MCF 10A (cell line): ENCODE data around the gene FAM184B. TPM values are rescaled to one million over a fixed set of nuclear protein-coding genes. Genes with fewer than 3 reads are reported as not detected.

Source experiments
- BruUV-seq: library from RNA; stranded (reverse); fragments of 400-500 nt; replicated peaks from 2 replicates; lab custom pipeline; 2021; lab: Mats Ljungman, UMichigan
- CTCF ChIA-PET: fragments of 300-600 bp; sonication (Branson Sonifier 250); formaldehyde crosslinking; extraction: SDS; loops from one replicate; lab custom pipeline; 2021; ENCODE audit warnings: antibody characterized with exemption, inconsistent platforms; lab: Yijun Ruan, JAX
- POLR2A ChIA-PET: fragments of 300-600, 350-650 bp; sonication (Branson Sonifier 250); formaldehyde crosslinking; extraction: SDS; loops from one replicate; lab custom pipeline; 2020; ENCODE audit warnings: antibody characterized with exemption, inconsistent platforms; lab: Yijun Ruan, JAX
- DNase-seq: peaks from one replicate; pipeline ENCODE4 v3.0.0-alpha.2; 2018; ENCODE audit not compliant: unreplicated experiment
- H3K27ac Mint-ChIP-seq: one replicate; pipeline ENCODE4 v1.8.0; 2022; ENCODE audit warnings: mild to moderate bottlenecking, low read depth, mixed read lengths; ENCODE audit not compliant: unreplicated experiment
- H3K27me3 Mint-ChIP-seq: one replicate; pipeline ENCODE4 v1.8.0; 2022; ENCODE audit warnings: mixed read lengths; ENCODE audit not compliant: insufficient read depth, unreplicated experiment
- H3K36me3 Mint-ChIP-seq: one replicate; pipeline ENCODE4 v1.8.0; 2022; ENCODE audit warnings: mild to moderate bottlenecking, moderate library complexity, mixed read lengths; ENCODE audit not compliant: insufficient read depth, unreplicated experiment
- H3K4me1 Mint-ChIP-seq: one replicate; pipeline ENCODE4 v1.8.0; 2022; ENCODE audit warnings: mixed read lengths; ENCODE audit not compliant: insufficient read depth, unreplicated experiment
- H3K4me3 Mint-ChIP-seq: one replicate; pipeline ENCODE4 v1.8.0; 2022; ENCODE audit warnings: mild to moderate bottlenecking, moderate library complexity, mixed read lengths; ENCODE audit not compliant: unreplicated experiment
- H3K9me3 Mint-ChIP-seq: one replicate; pipeline ENCODE4 v1.8.0; 2022; ENCODE audit warnings: mixed read lengths; ENCODE audit not compliant: unreplicated experiment
- CTCF ChIP-seq: fragments of 200-600 bp; IDR thresholded peaks from one replicate; pipeline ENCODE4 v1.8.0; 2022; ENCODE audit warnings: antibody characterized with exemption, mild to moderate bottlenecking; ENCODE audit not compliant: unreplicated experiment
- intact Hi-C: fragments of 100-400 bp; cut with micrococcal nuclease; formaldehyde crosslinking; loops from 2 replicates; pipeline ENCODE4 v1.14.1; 2022
- total RNA-seq: library from RNA; stranded (reverse); gene quantifications from 2 replicates; pipeline ENCODE4 v1.2.3, GENCODE V29; 2022

Gene FAM184B
- total RNA-seq, 1 experiment from 2014 or later, result not detected

GRCh38 chr4:17667253-17667652 is 114.2 kb downstream of the FAM184B start:
- TF ChIP-seq CTCF, result no peak
- intact Hi-C loops, result no loop called here
- no TSS peak for BruUV-seq
- Mint-ChIP-seq H3K27ac (no peak overlapping the region), H3K27me3 (peaks cover 11% of the 10 kb centered on the region), H3K4me1 (no peaks in the 10 kb centered on the region), H3K9me3 (peaks cover 8% of the 10 kb centered on the region), H3K36me3 (no peaks in the 10 kb centered on the region), H3K4me3 (no peak overlapping the region)
- ChIA-PET POLR2A (no interaction called here), CTCF (no interaction called here)
- no peak for DNase-seq

- POLR2A ChIA-PET, result no interaction called here
- Mint-ChIP-seq H3K9me3 (no peaks in the 10 kb centered on the region), H3K36me3 (no peaks in the 10 kb centered on the region), H3K4me3 (no peak overlapping the region), H3K4me1 (no peaks in the 10 kb centered on the region), H3K27ac (no peak overlapping the region), H3K27me3 (no peaks in the 10 kb centered on the region)
- CTCF ChIA-PET, result no interaction called here
- intact Hi-C loops, result no loop called here
- no peak for TF ChIP-seq CTCF
- no TSS peak for BruUV-seq
- DNase-seq, result no peak
Measured at GRCh38 chr4:17665852-17666251, 115.6 kb downstream of the FAM184B start.

GRCh38 chr4:17665346-17665745 is 116.1 kb downstream of the FAM184B start:
- no peak for TF ChIP-seq CTCF
- Mint-ChIP-seq H3K4me1 (no peaks in the 10 kb centered on the region), H3K4me3 (no peak overlapping the region), H3K9me3 (no peaks in the 10 kb centered on the region), H3K27ac (no peak overlapping the region), H3K27me3 (no peaks in the 10 kb centered on the region), H3K36me3 (no peaks in the 10 kb centered on the region)
- ChIA-PET CTCF (no interaction called here), POLR2A (no interaction called here)
- no TSS peak for BruUV-seq
- no peak for DNase-seq
- intact Hi-C loops, result no loop called here

- no peak overlapping the region for H3K27ac Mint-ChIP-seq
- BruUV-seq, result no TSS peak
- H3K9me3 Mint-ChIP-seq, result no peaks in the 10 kb centered on the region
- no peaks in the 10 kb centered on the region for H3K4me1 Mint-ChIP-seq
- TF ChIP-seq CTCF, result no peak
- CTCF ChIA-PET, result no interaction called here
- POLR2A ChIA-PET, result no interaction called here
- DNase-seq, result no peak
- intact Hi-C loops, result no loop called here
- no peaks in the 10 kb centered on the region for H3K36me3 Mint-ChIP-seq
- H3K4me3 Mint-ChIP-seq, result no peak overlapping the region
- no peaks in the 10 kb centered on the region for H3K27me3 Mint-ChIP-seq
Measured at GRCh38 chr4:17664755-17665154, 116.7 kb downstream of the FAM184B start.
